HUES6 (cell line): ENCODE data around the gene BARD1.
"Not testable (repeated sequence)": the region's sequence is repeated elsewhere in the genome, so short reads cannot be mapped to it uniquely, and the experiment has no call there.

Experiments used
- H3K27ac ChIP-seq: 2 replicates; pipeline ENCODE4 v1.7.0; 2013; ENCODE audit warnings: low read depth, mild to moderate bottlenecking, low read length, inconsistent platforms
- H3K27me3 ChIP-seq: 2 replicates; pipeline ENCODE4 v1.6.1; 2013; ENCODE audit warnings: low read length; ENCODE audit not compliant: control insufficient read depth, insufficient read depth
- H3K36me3 ChIP-seq: 2 replicates; pipeline ENCODE4 v1.6.1; 2013; ENCODE audit warnings: low read length; ENCODE audit not compliant: control insufficient read depth, insufficient read depth
- H3K4me1 ChIP-seq: 2 replicates; pipeline ENCODE4 v1.6.1; 2013; ENCODE audit warnings: low read length; ENCODE audit not compliant: control insufficient read depth, insufficient read depth
- H3K4me3 ChIP-seq: 2 replicates; pipeline ENCODE4 v1.5.1; 2013; ENCODE audit warnings: low read depth, low read length
- H3K9ac ChIP-seq: one replicate; pipeline ENCODE4 v1.6.1; 2013; ENCODE audit warnings: mild to moderate bottlenecking, low read length
- H3K9me3 ChIP-seq: 2 replicates; pipeline ENCODE4 v1.6.1; 2013; ENCODE audit warnings: low read depth, low read length; ENCODE audit not compliant: control insufficient read depth, insufficient read depth

Gene BARD1

GRCh38 chr2:214809751-214810564, 475 bp upstream of the BARD1 start:
- no peak overlapping the region for H3K27ac ChIP-seq
- no peaks in the 10 kb centered on the region for H3K9me3 ChIP-seq
- H3K4me1 ChIP-seq, result peaks cover 30% of the 10 kb centered on the region
- H3K9ac ChIP-seq, result no peak overlapping the region
- peaks cover 8% of the 10 kb centered on the region; the same call in 1 of the 2 replicates for H3K27me3 ChIP-seq
- peak overlapping the region; percentile 83 for H3K4me3 ChIP-seq
- H3K36me3 ChIP-seq, result peaks cover 8% of the 10 kb centered on the region; the same call in 1 of the 2 replicates

- Histone ChIP-seq H3K4me1 (peaks cover 31% of the 10 kb centered on the region), H3K9ac (peak overlapping the region; percentile 48), H3K27ac (no peak overlapping the region)
Observed at GRCh38 chr2:214807653-214808052, 1.8 kb downstream of the BARD1 start.

DNA sequence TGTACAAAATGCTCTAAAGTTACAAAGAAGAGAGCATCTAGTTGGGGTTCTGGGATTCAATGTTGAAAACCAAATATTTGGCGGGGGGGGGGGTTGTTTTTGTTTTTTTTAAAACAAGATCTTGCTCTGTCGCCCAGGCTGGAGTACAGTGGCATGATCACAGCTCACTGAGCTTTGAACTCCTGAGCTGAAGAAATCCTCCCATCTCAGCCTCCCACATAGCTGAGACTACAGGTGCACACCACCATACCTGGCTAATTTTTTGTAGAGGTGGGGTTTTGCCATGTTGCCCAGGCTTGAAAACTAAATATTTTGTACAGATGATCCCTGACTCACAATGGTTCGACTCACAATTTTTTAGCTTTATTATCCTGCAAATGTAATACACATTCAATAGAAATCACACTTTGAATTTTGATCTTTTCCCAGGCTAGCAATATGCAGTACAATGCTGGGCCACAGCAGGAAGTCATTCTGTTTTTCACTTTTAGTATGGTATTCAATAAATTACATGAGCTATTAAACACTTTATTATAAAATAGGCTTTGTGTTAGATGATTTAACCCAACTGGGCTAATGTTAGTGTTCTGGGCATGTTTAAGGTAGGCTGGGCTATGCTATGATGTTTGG, 7.6 kb downstream of the BARD1 start:
- no peaks in the 10 kb centered on the region for H3K27me3 ChIP-seq
- H3K9ac ChIP-seq, result no peak overlapping the region
- no peak overlapping the region for H3K27ac ChIP-seq
- H3K9me3 ChIP-seq, result no peaks in the 10 kb centered on the region
- H3K4me1 ChIP-seq, result peaks cover 33% of the 10 kb centered on the region
- peaks cover 8% of the 10 kb centered on the region; the same call in 1 of the 2 replicates for H3K36me3 ChIP-seq
- no peak overlapping the region for H3K4me3 ChIP-seq

More at GRCh38 chr2:214807653-214808052, 1.8 kb downstream of the BARD1 start:
- H3K9me3 ChIP-seq, result no peaks in the 10 kb centered on the region
- peaks cover 8% of the 10 kb centered on the region; the same call in 1 of the 2 replicates for H3K36me3 ChIP-seq
- peak overlapping the region; percentile 83 for H3K4me3 ChIP-seq
- H3K27me3 ChIP-seq, result peaks cover 8% of the 10 kb centered on the region; the same call in 1 of the 2 replicates

GRCh38 chr2:214801068-214801467, 8.4 kb downstream of the BARD1 start:
- Histone ChIP-seq H3K4me1 (peaks cover 28% of the 10 kb centered on the region), H3K36me3 (peaks cover 10% of the 10 kb centered on the region), H3K4me3 (no peak overlapping the region), H3K27ac (no peak overlapping the region), H3K9me3 (no peaks in the 10 kb centered on the region), H3K27me3 (no peaks in the 10 kb centered on the region), H3K9ac (no peak overlapping the region)

GRCh38 chr2:214800180-214800579, 9.3 kb downstream of the BARD1 start:
- no peak overlapping the region for H3K27ac ChIP-seq
- no peaks in the 10 kb centered on the region for H3K9me3 ChIP-seq
- H3K9ac ChIP-seq, result no peak overlapping the region
- no peaks in the 10 kb centered on the region for H3K27me3 ChIP-seq
- peaks cover 23% of the 10 kb centered on the region for H3K4me1 ChIP-seq
- H3K4me3 ChIP-seq, result no peak overlapping the region
- peaks cover 12% of the 10 kb centered on the region for H3K36me3 ChIP-seq

DNA sequence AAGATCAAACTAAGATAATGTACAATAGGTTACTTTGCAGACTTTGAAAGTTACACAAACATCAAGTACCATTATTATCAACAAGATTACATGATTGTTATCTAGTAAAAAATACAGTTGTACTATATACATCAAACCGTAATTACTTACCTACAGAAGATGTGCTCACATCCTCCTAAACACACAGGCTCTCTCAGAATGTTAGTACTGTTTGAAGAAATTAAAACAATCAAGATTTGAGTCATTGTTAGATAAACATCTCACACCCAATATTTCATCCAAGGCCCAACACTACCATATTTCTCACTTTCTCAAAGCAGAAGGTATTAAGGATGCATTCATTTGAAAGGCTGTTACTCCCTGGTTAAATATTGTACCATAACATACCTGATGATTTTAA, 12.6 kb downstream of the BARD1 start:
- H3K9ac ChIP-seq, result no peak overlapping the region
- H3K27ac ChIP-seq, result no peak overlapping the region
- H3K27me3 ChIP-seq, result no peaks in the 10 kb centered on the region
- H3K9me3 ChIP-seq, result no peaks in the 10 kb centered on the region
- H3K4me1 ChIP-seq, result peaks cover 10% of the 10 kb centered on the region
- H3K36me3 ChIP-seq, result peaks cover 37% of the 10 kb centered on the region
- no peak overlapping the region for H3K4me3 ChIP-seq

GRCh38 chr2:214783181-214783580, 26.3 kb downstream of the BARD1 start:
- H3K9ac ChIP-seq, H3K4me1 ChIP-seq, H3K27me3 ChIP-seq, H3K27ac ChIP-seq, H3K9me3 ChIP-seq, H3K4me3 ChIP-seq: not testable (repeated sequence)
- H3K36me3 ChIP-seq, result peaks cover 43% of the 10 kb centered on the region

GRCh38 chr2:214782671-214783070, 26.8 kb downstream of the BARD1 start:
- no peak overlapping the region for H3K27ac ChIP-seq
- H3K9ac ChIP-seq, result no peak overlapping the region
- H3K9me3 ChIP-seq, result no peaks in the 10 kb centered on the region
- H3K4me1 ChIP-seq, result no peaks in the 10 kb centered on the region
- H3K4me3 ChIP-seq, result no peak overlapping the region
- peaks cover 44% of the 10 kb centered on the region for H3K36me3 ChIP-seq
- no peaks in the 10 kb centered on the region for H3K27me3 ChIP-seq

DNA sequence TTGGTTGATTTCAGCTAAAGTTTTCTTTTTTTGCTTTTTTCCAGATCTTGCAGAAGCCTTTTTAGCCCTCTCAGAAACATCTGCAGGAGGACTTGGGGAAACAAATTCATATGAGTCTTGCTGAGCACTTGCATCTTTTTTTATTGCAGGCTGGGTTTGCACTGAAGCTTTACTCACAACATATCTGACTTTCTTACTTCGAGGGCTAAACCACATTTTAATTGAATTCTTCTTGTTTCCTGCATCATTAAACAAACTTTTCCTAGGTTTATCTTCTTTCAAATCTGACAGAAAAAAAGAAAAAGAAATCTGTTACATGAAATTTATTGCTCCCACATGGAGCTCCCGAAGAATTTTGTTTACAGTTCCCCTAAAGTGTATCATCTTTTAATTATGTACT, 28.3 kb downstream of the BARD1 start:
- Histone ChIP-seq H3K4me1 (no peaks in the 10 kb centered on the region), H3K27ac (no peak overlapping the region), H3K4me3 (no peak overlapping the region), H3K9me3 (no peaks in the 10 kb centered on the region), H3K36me3 (peaks cover 59% of the 10 kb centered on the region), H3K9ac (no peak overlapping the region), H3K27me3 (no peaks in the 10 kb centered on the region)

DNA sequence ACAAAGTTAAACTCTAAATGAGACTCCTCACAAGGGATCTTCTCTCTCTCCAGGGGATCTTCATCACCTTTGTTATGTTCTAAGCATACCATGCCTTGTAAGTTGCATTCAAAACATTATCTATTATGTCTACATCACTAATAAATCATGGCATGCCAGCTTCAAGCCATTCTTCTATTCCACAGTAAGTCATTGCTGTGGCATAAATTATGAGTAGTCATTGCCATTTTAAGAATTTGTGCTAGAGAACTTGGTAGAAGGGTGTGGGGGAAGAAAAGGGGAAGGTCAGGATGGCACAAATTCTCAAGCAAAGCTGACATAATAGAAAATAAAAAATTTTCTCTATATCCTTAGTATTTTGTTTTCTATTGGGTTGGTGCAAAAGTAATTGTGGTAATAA, 33.5 kb downstream of the BARD1 start:
- Histone ChIP-seq H3K4me1 (no peaks in the 10 kb centered on the region), H3K9me3 (peaks cover 7% of the 10 kb centered on the region; the same call in 1 of the 2 replicates), H3K9ac (no peak overlapping the region), H3K27me3 (no peaks in the 10 kb centered on the region), H3K27ac (no peak overlapping the region), H3K36me3 (peaks cover 70% of the 10 kb centered on the region), H3K4me3 (no peak overlapping the region)

- Histone ChIP-seq H3K27me3 (no peaks in the 10 kb centered on the region), H3K4me3 (no peak overlapping the region), H3K36me3 (peaks cover 52% of the 10 kb centered on the region), H3K27ac (no peak overlapping the region), H3K4me1 (no peaks in the 10 kb centered on the region), H3K9ac (no peak overlapping the region), H3K9me3 (peaks cover 7% of the 10 kb centered on the region; the same call in 1 of the 2 replicates)
Observed at GRCh38 chr2:214774108-214774507, 35.4 kb downstream of the BARD1 start.
